A549 (cell line): Measurements from ENCODE around the gene DSCAM. TPM values are rescaled to one million over a fixed set of nuclear protein-coding genes. Genes with fewer than 3 reads are reported as not detected.

Experiments used
- ATAC-seq, 2 experiments: fragments of 200-7000 bp in 1 of 2; fragments of >200 bp in 1 of 2; cut with Nextera tagmentation in 1 of 2; cut with Tn5 transposase in 1 of 2; 3 replicates each; pipeline versions ENCODE4 v1.8.0 to v1.9.1; 2018 to 2020; ENCODE audit warnings: mild to moderate bottlenecking in 1 of 2, moderate library complexity in 1 of 2
- CTCF ChIA-PET: fragments of 300-600 bp; sonication (Branson Sonifier 250); formaldehyde crosslinking; extraction: SDS; loops from one replicate; lab custom pipeline; 2021; ENCODE audit warnings: antibody characterized with exemption, inconsistent platforms; lab: Yijun Ruan, JAX
- POLR2A ChIA-PET: fragments of 350-600 bp; formaldehyde crosslinking; extraction: SDS; loops from one replicate; lab custom pipeline; 2021; ENCODE audit warnings: antibody characterized with exemption, inconsistent platforms; lab: Yijun Ruan, JAX
- DNase-seq, 2 experiments: peaks; one replicate each; pipeline versions ENCODE4 v3.0.0 to v3.0.0-alpha.2; 2011 to 2016; ENCODE audit warnings: low read depth in 1 of 2, low spot score in 1 of 2
- FAIRE-seq: peaks from 2 replicates; lab custom pipeline; 2011; peaks lifted over from hg19 to GRCh38; lab: Jason Lieb, UNC
- H3K27ac ChIP-seq, 2 experiments: fragments of >200 bp; sonication (Bioruptor Twin); formaldehyde crosslinking; 3 replicates each; pipeline ENCODE4 v1.5.1; 2016 to 2017
- H3K4me1 ChIP-seq: fragments of >200 bp; sonication (Bioruptor Twin); formaldehyde crosslinking; 3 replicates; pipeline ENCODE4 v1.6.1; 2016
- H3K4me2 ChIP-seq: fragments of >200 bp; sonication (Bioruptor Twin); formaldehyde crosslinking; 3 replicates; pipeline ENCODE4 v1.6.1; 2016
- H3K4me3 ChIP-seq: fragments of >200 bp; sonication (Bioruptor Twin); formaldehyde crosslinking; 3 replicates; pipeline ENCODE4 v1.5.1; 2016
- H3K9me3 ChIP-seq: fragments of >200 bp; sonication (Bioruptor Twin); formaldehyde crosslinking; 3 replicates; pipeline ENCODE4 v1.6.1; 2016
- CBX8 ChIP-seq: fragments of 200-600 bp; sonication (generic); IDR thresholded peaks from 2 replicates; pipeline ENCODE4 v1.6.1; 2016
- CEBPB ChIP-seq, 2 experiments: fragments of >200 bp in 1 of 2; sonication (Bioruptor Twin) in 1 of 2; formaldehyde crosslinking in 1 of 2; IDR thresholded peaks; 2 replicates each; pipeline ENCODE4 v1.6.1; 2012 to 2016
- CHD4 ChIP-seq: fragments of 200-600 bp; sonication (generic); IDR thresholded peaks from 2 replicates; pipeline ENCODE4 v1.6.1; 2016; ENCODE audit warnings: antibody characterized with exemption, mild to moderate bottlenecking, borderline replicate concordance
- EHF ChIP-seq: fragments of 250-450 bp; sonication (Bioruptor Pico); IDR thresholded peaks from 2 replicates; pipeline ENCODE4 v1.5.0; 2020; ENCODE audit warnings: mild to moderate bottlenecking
- ELK1 ChIP-seq: fragments of 150-350 bp; IDR thresholded peaks from 2 replicates; pipeline ENCODE4 v1.6.1; 2014; ENCODE audit warnings: low read depth, mild to moderate bottlenecking, low read length
- ESRRA ChIP-seq: fragments of 150-350 bp; IDR thresholded peaks from 2 replicates; pipeline ENCODE4 v1.6.1; 2014; ENCODE audit warnings: mild to moderate bottlenecking, low read length, borderline replicate concordance
- FOSL2 ChIP-seq, 2 experiments: fragments of 450-650 bp in 1 of 2; fragments of >200 bp in 1 of 2; sonication (Bioruptor Twin) in 1 of 2; formaldehyde crosslinking; IDR thresholded peaks; 2 replicates each; pipeline versions ENCODE4 v1.5.0 to v1.6.1; 2016 to 2020; ENCODE audit warnings: mild to moderate bottlenecking in 1 of 2, moderate library complexity in 1 of 2
- HDAC2 ChIP-seq: fragments of 200-600 bp; sonication (generic); IDR thresholded peaks from 2 replicates; pipeline ENCODE4 v1.6.1; 2016
- HES2 ChIP-seq: fragments of >200 bp; sonication (Bioruptor Twin); formaldehyde crosslinking; IDR thresholded peaks from 2 replicates; pipeline ENCODE4 v1.6.1; 2016
- HEYL ChIP-seq: fragments of 250-450 bp; sonication (Bioruptor Pico); IDR thresholded peaks from 2 replicates; pipeline ENCODE4 v1.8.0; 2021; ENCODE audit warnings: mild to moderate bottlenecking, moderate library complexity
- HOXA7 ChIP-seq: fragments of 250-450 bp; sonication (Bioruptor Pico); IDR thresholded peaks from 2 replicates; pipeline ENCODE4 v1.5.0; 2020; ENCODE audit warnings: mild to moderate bottlenecking, moderate library complexity
- HOXB13 ChIP-seq: fragments of 250-450 bp; sonication (Bioruptor Pico); IDR thresholded peaks from 2 replicates; pipeline ENCODE4 v1.5.0; 2020; ENCODE audit warnings: low read depth, mild to moderate bottlenecking, moderate library complexity
- KDM5A ChIP-seq: fragments of 200-600 bp; sonication (generic); IDR thresholded peaks from 2 replicates; pipeline ENCODE4 v1.6.1; 2016; ENCODE audit warnings: antibody characterized with exemption, mild to moderate bottlenecking
- MAFK ChIP-seq: fragments of 450-650 bp; IDR thresholded peaks from 2 replicates; pipeline ENCODE4 v1.6.1; 2014; ENCODE audit not compliant: partially characterized antibody
- MAZ ChIP-seq: fragments of 150-350 bp; IDR thresholded peaks from 2 replicates; pipeline ENCODE4 v1.6.1; 2014; ENCODE audit warnings: antibody characterized with exemption, low read depth, low read length, borderline replicate concordance
- PHF8 ChIP-seq: fragments of 200-600 bp; sonication (generic); IDR thresholded peaks from 2 replicates; pipeline ENCODE4 v1.6.1; 2016; ENCODE audit warnings: low read depth, mild to moderate bottlenecking, antibody characterized with exemption, moderate library complexity, borderline replicate concordance
- POLR2A ChIP-seq: IDR thresholded peaks from 2 replicates; pipeline ENCODE4 v1.6.1; 2012; ENCODE audit warnings: mild to moderate bottlenecking, low read length
- POLR2AphosphoS2 ChIP-seq: conservative IDR thresholded peaks from 2 replicates; pipeline ENCODE4 v1.6.1; 2012; ENCODE audit warnings: low read length, improper control_type of control experiment, inconsistent platforms
- RARB ChIP-seq: fragments of 250-450 bp; sonication (Bioruptor Pico); IDR thresholded peaks from 2 replicates; pipeline ENCODE4 v1.8.0; 2021; ENCODE audit warnings: mild to moderate bottlenecking, moderate library complexity
- RCOR1 ChIP-seq: fragments of 150-350 bp; IDR thresholded peaks from 2 replicates; pipeline ENCODE4 v1.6.1; 2014; ENCODE audit warnings: antibody characterized with exemption, low read length, low read depth
- RNF2 ChIP-seq: fragments of 200-600 bp; sonication (generic); IDR thresholded peaks from 2 replicates; pipeline ENCODE4 v1.6.1; 2016; ENCODE audit warnings: low read depth, mild to moderate bottlenecking, antibody characterized with exemption, moderate library complexity, borderline replicate concordance
- SMC3 ChIP-seq: fragments of >200 bp; sonication (Bioruptor Twin); formaldehyde crosslinking; IDR thresholded peaks from 3 replicates; pipeline ENCODE4 v1.6.1; 2018; ENCODE audit warnings: inconsistent platforms
- SREBF2 ChIP-seq: fragments of 450-650 bp; IDR thresholded peaks from 2 replicates; pipeline ENCODE4 v1.6.1; 2014; ENCODE audit warnings: mild to moderate bottlenecking, moderate library complexity
- TFCP2L1 ChIP-seq: fragments of 250-450 bp; sonication (Bioruptor Pico); IDR thresholded peaks from 2 replicates; pipeline ENCODE4 v1.5.0; 2021; ENCODE audit warnings: mild to moderate bottlenecking
- ZC3H11A ChIP-seq: fragments of 450-650 bp; IDR thresholded peaks from 2 replicates; pipeline ENCODE4 v1.6.1; 2014; ENCODE audit warnings: antibody characterized with exemption, mild to moderate bottlenecking
- ZNF302 ChIP-seq: fragments of 250-450 bp; sonication (Bioruptor Pico); IDR thresholded peaks from 2 replicates; pipeline ENCODE4 v1.9.0; 2021; ENCODE audit warnings: inconsistent platforms, mild to moderate bottlenecking, moderate library complexity
- WGBS: methylation state at CpG from one replicate; pipeline ENCODE4 v1.1.6; 2017; ENCODE audit errors: missing lambda C conversion rate; 5-methylcytosine and 5-hydroxymethylcytosine counted together
- polyA plus RNA-seq, 4 experiments: library from polyadenylated mRNA; depleted of rRNA in 3 of 4; stranded (reverse); fragments of >200 nt; fragmentation: RNase III in 1 of 4; extraction: RNeasy Plus Mini Kit Qiagen cat#74134 plus additional on column Dnase treatment in 1 of 4; gene quantifications; 2 replicates in 3 of 4; 3 replicates in 1 of 4; pipeline ENCODE4 v1.2.3, GENCODE V29; 2011 to 2017
- TF ChIP-seq, protein P1 (sequence below): fragments of 250-450 bp; sonication (Bioruptor Pico); IDR thresholded peaks from 2 replicates; pipeline ENCODE4 v1.5.0; 2020; ENCODE audit warnings: low read depth, mild to moderate bottlenecking, moderate library complexity
- TF ChIP-seq, protein P2 (sequence below): IDR thresholded peaks from 2 replicates; pipeline ENCODE4 v1.6.1; 2012
- TF ChIP-seq, protein P3 (sequence below): fragments of 450-650 bp; IDR thresholded peaks from 2 replicates; pipeline ENCODE4 v1.6.1; 2014; ENCODE audit warnings: antibody characterized with exemption
- TF ChIP-seq, protein P4 (sequence below): fragments of 200-600 bp; sonication (generic); IDR thresholded peaks from 2 replicates; pipeline ENCODE4 v1.6.1; 2016; ENCODE audit warnings: antibody characterized with exemption, mild to moderate bottlenecking, moderate library complexity

Gene DSCAM
- polyA plus RNA-seq, 2 of the 4 experiments (the other 2 are of a cell fraction): not detected

GRCh38 chr21:40130476-40130875 is 716.5 kb downstream of the DSCAM start:
- 7% methylated on average over 3 of the region's 3 CpGs for WGBS
- ATAC-seq: no peak
- POLR2A ChIA-PET: no interaction called here
- H3K4me2 ChIP-seq: no peak overlapping the region
- H3K4me1 ChIP-seq: no peaks in the 10 kb centered on the region
- no peak for TF ChIP-seq POLR2A
- TF ChIP-seq FOSL2 (IDR thresholded peaks at IDR 0.05): no peak
- TF ChIP-seq FOSL2 (CRISPR knock-in tag; IDR thresholded peaks at IDR 0.05): no peak
- TF ChIP-seq, protein P1, sequence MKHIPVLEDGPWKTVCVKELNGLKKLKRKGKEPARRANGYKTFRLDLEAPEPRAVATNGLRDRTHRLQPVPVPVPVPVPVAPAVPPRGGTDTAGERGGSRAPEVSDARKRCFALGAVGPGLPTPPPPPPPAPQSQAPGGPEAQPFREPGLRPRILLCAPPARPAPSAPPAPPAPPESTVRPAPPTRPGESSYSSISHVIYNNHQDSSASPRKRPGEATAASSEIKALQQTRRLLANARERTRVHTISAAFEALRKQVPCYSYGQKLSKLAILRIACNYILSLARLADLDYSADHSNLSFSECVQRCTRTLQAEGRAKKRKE (CRISPR knock-in tag): no peak
- TF ChIP-seq RCOR1: no peak
- no peak for TF ChIP-seq HDAC2
- TF ChIP-seq MAZ: no peak
- TF ChIP-seq ZNF302 (CRISPR knock-in tag): no peak
- no peak for TF ChIP-seq HOXB13 (CRISPR knock-in tag)
- TF ChIP-seq, protein P2, sequence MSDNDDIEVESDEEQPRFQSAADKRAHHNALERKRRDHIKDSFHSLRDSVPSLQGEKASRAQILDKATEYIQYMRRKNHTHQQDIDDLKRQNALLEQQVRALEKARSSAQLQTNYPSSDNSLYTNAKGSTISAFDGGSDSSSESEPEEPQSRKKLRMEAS: no peak
- no peak for TF ChIP-seq KDM5A
- TF ChIP-seq EHF (CRISPR knock-in tag): no peak
- TF ChIP-seq, protein P3, sequence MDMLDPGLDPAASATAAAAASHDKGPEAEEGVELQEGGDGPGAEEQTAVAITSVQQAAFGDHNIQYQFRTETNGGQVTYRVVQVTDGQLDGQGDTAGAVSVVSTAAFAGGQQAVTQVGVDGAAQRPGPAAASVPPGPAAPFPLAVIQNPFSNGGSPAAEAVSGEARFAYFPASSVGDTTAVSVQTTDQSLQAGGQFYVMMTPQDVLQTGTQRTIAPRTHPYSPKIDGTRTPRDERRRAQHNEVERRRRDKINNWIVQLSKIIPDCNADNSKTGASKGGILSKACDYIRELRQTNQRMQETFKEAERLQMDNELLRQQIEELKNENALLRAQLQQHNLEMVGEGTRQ: no peak
- TF ChIP-seq PHF8: no peak
- TF ChIP-seq, all 56 proteins: peak for 0
- CTCF ChIA-PET: no interaction called here
- Histone ChIP-seq H3K4me3 (no peak overlapping the region), H3K27ac (no peak overlapping the region), H3K9me3 (no peaks in the 10 kb centered on the region)
- FAIRE-seq: no peak
- no peak for DNase-seq

GRCh38 chr21:40129809-40130208 is 717.1 kb downstream of the DSCAM start:
- DNase-seq (no peak), FAIRE-seq (no peak), ATAC-seq (no peak)
- 0% methylated on average over 1 of the region's 1 CpG for WGBS
- CTCF ChIA-PET: interaction anchor here (1.6 kb wide), 1 partner anchor 10 kb away, joined by 5 read pairs; no protein-coding TSS in a partner anchor
- no peak overlapping the region for H3K4me3 ChIP-seq
- no peaks in the 10 kb centered on the region for H3K9me3 ChIP-seq
- H3K27ac ChIP-seq: no peak overlapping the region
- H3K4me2 ChIP-seq: no peak overlapping the region
- TF ChIP-seq ELK1 (no peak), RNF2 (no peak), HOXB13 (CRISPR knock-in tag) (no peak), ZC3H11A (no peak), CBX8 (no peak), HEYL (CRISPR knock-in tag) (no peak), SMC3 (no peak), HES2 (no peak), EHF (CRISPR knock-in tag) (no peak), TFCP2L1 (CRISPR knock-in tag) (no peak), MAFK (no peak), CHD4 (no peak), ESRRA (no peak), RARB (no peak), POLR2AphosphoS2 (no peak), HOXA7 (no peak), SREBF2 (no peak), CEBPB (IDR thresholded peaks at IDR 0.05) (no peak)
- TF ChIP-seq, protein P4, sequence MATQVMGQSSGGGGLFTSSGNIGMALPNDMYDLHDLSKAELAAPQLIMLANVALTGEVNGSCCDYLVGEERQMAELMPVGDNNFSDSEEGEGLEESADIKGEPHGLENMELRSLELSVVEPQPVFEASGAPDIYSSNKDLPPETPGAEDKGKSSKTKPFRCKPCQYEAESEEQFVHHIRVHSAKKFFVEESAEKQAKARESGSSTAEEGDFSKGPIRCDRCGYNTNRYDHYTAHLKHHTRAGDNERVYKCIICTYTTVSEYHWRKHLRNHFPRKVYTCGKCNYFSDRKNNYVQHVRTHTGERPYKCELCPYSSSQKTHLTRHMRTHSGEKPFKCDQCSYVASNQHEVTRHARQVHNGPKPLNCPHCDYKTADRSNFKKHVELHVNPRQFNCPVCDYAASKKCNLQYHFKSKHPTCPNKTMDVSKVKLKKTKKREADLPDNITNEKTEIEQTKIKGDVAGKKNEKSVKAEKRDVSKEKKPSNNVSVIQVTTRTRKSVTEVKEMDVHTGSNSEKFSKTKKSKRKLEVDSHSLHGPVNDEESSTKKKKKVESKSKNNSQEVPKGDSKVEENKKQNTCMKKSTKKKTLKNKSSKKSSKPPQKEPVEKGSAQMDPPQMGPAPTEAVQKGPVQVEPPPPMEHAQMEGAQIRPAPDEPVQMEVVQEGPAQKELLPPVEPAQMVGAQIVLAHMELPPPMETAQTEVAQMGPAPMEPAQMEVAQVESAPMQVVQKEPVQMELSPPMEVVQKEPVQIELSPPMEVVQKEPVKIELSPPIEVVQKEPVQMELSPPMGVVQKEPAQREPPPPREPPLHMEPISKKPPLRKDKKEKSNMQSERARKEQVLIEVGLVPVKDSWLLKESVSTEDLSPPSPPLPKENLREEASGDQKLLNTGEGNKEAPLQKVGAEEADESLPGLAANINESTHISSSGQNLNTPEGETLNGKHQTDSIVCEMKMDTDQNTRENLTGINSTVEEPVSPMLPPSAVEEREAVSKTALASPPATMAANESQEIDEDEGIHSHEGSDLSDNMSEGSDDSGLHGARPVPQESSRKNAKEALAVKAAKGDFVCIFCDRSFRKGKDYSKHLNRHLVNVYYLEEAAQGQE: no peak
- TF ChIP-seq, protein P2: no peak
- POLR2A ChIA-PET: no interaction called here
- H3K4me1 ChIP-seq: no peaks in the 10 kb centered on the region
